GM19452 (cell line): ENCODE data around the gene POLR2J3.
"Not testable (repeated sequence)": the region's sequence is repeated elsewhere in the genome, so short reads cannot be mapped to it uniquely, and the experiment has no call there.

Experiments used
- ATAC-seq: cut with Tn5 transposase; IDR thresholded peaks from one replicate; pipeline ENCODE4 v1.9.1; 2021; ENCODE audit not compliant: unreplicated experiment

POLR2J3 gene

DNA sequence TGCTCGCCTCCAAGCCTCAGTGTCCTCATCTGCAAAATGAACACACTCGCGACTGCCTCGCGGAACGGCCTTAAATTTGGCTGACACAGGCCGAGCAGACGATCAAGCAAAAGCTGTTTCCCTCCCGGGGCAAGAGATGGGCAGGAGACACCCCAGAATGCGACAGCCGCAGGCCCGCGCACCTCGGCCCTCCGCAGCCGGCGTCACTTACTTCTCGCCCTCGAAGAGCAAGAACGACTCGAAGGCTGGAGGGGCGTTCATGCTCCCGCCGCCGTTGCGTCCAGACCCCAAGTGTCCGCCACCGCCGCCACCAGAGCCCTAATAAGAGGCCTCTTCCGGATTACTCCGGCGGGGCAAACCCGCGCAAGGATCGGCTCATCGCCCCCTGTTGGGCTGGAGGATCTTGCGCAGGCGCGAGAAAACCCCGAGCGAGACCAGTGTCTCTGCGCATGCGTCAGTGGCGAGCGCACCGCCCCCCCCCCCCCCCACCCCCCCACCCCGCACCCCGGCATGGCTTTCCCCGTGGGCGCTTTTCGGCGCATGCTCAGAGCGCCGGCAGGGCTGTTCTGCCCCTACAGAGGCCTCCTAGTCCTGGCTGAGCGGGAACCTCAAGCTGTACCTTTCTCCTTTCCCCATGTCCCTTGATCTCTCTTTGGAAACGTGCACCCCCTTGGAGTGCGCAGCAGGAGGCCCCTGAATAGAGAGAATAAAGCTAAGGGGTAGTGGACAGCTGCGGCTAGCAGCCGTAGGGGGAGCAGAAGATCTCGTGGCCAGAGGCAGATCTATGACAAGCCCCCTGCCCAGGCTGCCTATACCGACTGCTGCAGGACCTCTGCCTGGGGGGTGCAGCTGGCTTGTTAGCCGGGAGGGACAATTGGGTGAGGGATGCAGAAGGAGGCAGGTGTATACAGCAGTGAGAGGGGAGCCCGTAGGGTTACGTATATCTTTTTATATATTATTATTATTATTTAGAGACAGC lies at the start of gene POLR2J3:
POLR2J3 (minus strand) TSS at position 323 of the 979 bp plus-strand sequence; CDS start at position 261, 62 bp downstream.
- ATAC-seq = peak; percentile 93

- ATAC-seq = not testable (repeated sequence)
These were observed 45.7 kb upstream of the POLR2J3 start for GRCh38 chr7:102618122-102618521.

DNA sequence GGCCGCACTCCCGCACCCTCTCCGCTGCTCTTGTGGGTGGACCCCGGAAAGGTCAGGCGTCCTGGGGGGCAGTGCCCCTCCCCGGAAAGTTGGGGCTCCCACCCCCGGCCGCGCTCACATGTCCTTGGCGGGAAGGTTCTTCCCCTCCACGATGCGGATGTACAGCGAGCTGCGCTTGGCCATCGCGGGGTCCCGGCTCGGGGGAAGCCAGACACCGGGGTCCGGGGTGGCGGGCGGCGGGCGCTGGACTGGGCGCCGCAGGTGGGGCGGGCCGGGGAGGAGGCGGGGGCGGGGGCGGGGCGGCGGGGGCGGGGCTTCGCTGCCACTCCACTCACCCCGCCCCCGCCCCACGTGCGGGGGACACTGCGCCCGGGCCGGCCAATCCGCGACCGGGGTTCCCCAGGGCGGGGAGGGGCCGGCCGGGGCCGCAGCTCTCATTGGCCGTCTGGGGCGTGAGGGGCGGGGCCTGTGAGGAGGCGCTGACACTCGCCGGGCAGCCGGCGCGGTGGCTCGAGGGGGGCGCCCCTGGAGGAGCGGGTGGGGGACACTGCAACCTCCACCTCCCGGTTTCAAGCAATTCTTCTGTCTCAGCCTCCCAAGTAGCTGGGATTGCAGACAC lies 44.2 kb upstream of the POLR2J3 start, which contains the start of gene RASA4:
RASA4 (minus strand) TSS at position 250 of the 619 bp plus-strand sequence; CDS start at position 183, 67 bp downstream.
- peak; percentile 68 for ATAC-seq

GRCh38 chr7:102615930-102616329 lies 43.5 kb upstream of the POLR2J3 start:
- not testable (repeated sequence) for ATAC-seq

DNA sequence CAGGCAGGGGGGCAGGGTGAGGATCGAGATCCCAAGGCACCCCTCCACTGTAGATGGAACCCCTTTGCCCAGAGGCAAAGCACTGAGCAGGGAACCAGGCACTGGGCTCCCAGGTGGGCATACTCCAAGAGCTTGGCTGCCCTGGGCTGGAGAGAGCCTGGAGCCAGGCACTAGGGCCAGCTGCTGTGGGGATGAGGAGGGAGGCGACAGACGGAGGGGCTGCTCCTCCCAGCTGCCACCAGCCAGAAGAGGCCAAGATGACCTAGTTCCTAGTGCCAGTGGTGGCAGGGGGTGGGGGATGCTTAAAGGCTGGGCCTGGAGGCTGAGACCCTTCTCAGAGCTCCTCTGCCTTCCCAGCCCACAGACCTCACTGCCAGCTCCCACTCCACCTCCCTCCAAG lies 42.5 kb upstream of the POLR2J3 start:
- not testable (repeated sequence) for ATAC-seq

- ATAC-seq = peak; percentile 28
These were observed 41.9 kb upstream of the POLR2J3 start for GRCh38 chr7:102614346-102614697.

GRCh38 chr7:102613575-102614345 lies 41.4 kb upstream of the POLR2J3 start:
- peak; percentile 65 for ATAC-seq

DNA sequence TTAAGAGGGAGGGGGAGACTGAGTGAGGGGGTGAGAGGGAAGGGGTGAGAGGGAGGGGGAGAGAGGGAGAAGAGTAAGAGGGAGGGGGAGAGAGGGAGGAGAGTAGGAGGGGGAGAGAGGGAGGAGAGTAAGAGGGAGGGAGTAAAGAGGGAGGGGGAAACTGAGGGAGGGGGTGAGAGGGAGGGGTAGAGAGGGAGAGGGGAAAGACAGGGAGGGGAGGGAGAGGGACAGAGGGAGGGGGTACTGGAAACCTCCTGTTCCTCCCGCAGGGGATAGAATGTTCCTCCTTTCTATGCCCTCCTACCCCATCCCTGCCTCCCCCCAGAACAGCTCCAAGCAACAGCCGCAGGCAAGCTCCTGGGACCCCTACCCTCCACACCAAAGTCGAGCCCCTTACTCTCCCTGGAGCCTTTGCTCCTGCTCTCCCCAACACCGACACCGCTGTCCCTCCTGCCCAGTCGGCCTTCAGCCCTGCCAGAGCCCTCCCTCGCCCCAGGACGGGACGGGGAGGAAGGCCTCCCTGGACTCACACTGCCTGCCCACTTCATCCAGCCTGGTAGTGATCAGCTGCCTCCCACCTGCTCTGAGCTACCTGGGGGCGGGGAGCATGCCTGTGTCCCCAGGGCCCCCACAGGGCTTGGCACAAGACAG lies 39.4 kb upstream of the POLR2J3 start:
- ATAC-seq = not testable (repeated sequence)

- peak; percentile 37 for ATAC-seq
These were observed 38.8 kb upstream of the POLR2J3 start for GRCh38 chr7:102611013-102611674.

- ATAC-seq = not testable (repeated sequence)
These were observed 38.1 kb upstream of the POLR2J3 start for GRCh38 chr7:102610441-102610840.

GRCh38 chr7:102609734-102610133 lies 37.4 kb upstream of the POLR2J3 start:
- not testable (repeated sequence) for ATAC-seq

- ATAC-seq = not testable (repeated sequence)
These were observed 34.5 kb upstream of the POLR2J3 start for GRCh38 chr7:102606848-102607247.

DNA sequence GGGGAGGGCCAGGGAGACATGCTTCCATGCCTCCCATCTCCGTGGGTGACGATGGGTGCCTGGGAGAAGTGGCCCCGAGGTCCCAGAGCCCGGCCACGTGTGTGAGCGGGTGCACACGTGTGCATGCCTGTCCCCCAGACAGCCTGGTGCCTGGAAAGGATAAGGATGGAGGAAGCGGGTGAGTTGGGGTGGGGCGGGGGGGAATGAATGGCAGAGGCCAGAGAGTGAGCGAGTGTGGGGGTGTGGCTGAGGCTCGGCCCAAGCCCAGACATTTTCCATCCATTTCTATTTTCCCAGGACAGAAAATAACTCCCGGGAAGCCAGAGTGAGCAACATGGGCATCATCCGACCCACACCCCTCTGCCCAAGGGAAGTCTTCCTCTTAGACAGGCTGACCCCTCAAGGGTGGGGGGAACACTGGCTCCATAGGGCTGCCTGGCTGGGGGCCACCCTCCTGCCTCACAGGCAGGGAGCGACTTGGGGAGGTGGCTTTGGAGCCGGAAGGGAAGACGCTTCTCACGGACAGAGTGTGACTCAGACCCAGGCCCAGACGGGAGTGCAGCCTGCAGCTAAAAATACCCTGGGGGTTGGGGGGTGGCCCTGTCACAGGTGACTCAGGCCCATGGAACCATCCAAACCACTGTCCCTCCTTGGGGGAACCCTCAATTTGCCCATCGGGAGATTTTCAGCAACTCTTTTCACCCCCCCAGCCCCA lies 32.2 kb upstream of the POLR2J3 start:
- not testable (repeated sequence) for ATAC-seq

DNA sequence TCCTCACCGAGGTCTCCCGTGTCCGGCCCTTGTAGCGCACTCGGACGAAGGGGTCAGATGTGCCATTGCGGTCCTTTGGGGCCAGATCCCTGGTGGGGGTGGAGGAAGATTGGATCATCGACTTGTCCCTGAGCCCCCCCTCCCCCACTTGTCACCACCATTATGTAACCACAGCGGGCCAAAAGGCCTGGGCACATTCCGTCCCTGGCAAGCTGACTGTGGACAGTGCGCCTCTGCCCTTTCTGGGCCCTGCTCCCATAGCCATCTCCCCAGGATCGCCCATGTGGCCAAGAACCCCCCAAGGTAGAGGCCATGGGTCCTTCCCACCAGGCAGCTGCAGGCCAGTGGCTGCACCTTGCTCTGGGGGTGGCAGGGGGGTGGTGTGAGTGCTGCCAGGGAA lies 29.9 kb upstream of the POLR2J3 start:
- not testable (repeated sequence) for ATAC-seq

DNA sequence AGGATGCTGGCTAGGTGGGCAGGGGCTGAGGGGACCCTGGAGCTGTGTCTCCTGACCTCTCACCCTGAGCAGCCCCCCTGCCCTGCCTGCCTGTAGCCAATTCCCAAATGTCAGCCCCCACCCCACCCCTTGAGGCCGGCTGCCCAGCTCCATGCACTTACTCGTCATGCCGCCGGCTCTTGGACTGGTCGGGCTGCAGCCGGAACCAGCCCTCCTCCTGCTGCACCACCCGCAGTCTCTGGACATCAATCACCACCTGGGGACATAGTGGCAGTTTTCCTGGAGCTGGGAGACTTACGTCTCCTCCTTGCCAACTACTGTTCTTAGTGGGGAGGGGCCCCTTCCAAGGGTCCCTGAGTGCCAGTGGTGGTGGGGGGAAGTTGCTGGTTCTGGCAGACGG lies 27.3 kb upstream of the POLR2J3 start:
- not testable (repeated sequence) for ATAC-seq

GRCh38 chr7:102596036-102596435 lies 23.7 kb upstream of the POLR2J3 start:
- ATAC-seq = not testable (repeated sequence)

DNA sequence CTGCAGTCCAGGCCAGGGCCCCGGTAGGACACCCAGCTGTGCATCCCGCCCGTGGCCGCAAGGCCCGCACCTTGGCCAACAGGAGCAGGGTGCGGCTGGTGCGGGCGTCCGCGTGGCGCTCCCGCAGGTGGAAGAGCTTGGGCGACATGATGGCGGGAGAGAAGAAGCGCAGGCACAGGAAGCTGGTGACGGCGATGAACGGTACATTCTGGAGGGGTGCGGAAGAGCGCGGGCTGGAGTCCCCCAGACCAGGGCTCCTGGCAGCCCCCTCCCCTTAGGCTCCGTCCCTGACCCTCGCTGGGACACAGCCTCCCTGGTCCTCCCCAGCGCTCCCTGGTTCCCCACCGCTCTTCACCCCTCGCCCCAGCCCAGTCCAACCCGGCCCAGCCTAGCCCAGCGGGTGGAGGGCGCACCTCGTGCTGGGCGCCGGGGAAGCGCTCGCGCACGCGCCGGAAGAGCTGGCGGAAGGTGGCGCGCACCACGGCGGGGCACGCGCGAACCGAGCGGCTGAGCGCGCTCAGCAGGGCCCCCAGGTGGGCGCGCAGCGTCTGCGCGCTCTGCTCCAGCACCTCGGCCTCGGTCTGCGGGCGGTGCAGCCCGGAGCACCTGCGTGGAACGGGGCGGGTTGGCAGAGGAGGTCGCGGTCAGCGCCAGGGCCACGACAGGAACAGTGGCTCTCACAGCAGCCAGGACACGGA lies 21.4 kb upstream of the POLR2J3 start:
- peak; percentile 66 for ATAC-seq

GRCh38 chr7:102592477-102593019 lies 20.2 kb upstream of the POLR2J3 start:
- ATAC-seq = peak; percentile 47
